Subcutaneous adipose tissue (tissue), 4 donors: ENCODE results near the gene ADAD1. TPM values are rescaled to one million over a fixed set of nuclear protein-coding genes. Genes with fewer than 3 reads are reported as not detected.

Experiments
- total RNA-seq, 4 donors: library from RNA; depleted of rRNA; stranded (reverse); fragments of >200 nt; gene quantifications; one replicate each; pipeline ENCODE4 v1.1.0, GENCODE V29; 2016
- TF ChIP-seq, protein P1 (sequence below): fragments of 450-650 bp; IDR thresholded peaks from one replicate; pipeline ENCODE4 v1.5.1; 2016; ENCODE audit warnings: low read depth, mild to moderate bottlenecking, control low read depth, antibody characterized with exemption, moderate library complexity

Gene ADAD1
- total RNA-seq, 4 donors from 2014 or later: 0.88 TPM; not detected in 3

DNA sequence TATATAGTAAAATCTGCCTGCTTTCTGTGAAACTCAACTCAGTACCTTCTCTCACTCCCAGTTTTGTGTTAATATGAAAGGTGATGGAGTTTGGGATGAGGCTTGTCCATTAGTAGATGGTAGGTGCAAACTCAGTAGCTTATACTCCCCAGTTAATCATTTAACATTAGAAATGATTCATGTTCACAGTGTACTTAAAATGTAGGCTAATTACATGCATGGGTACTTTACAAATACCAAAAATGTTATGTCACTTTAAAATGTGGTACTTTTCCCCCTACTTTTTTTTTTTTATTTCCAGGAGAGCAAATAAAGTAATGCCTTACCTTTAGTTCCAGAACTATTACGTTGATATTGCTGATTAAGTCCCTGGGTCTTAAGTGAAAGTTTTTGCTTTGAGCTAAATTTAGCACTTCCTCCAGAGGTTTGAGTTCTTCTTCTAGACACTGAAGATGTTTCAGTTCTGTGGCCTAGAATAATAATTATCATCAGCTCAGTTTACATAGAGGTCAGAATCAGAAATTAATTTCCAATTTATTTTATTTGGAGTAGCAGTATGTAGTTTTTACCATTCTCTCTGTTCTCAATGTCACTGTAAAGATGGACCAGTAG lies 74.7 kb downstream of the ADAD1 start:
- TF ChIP-seq, protein P1, sequence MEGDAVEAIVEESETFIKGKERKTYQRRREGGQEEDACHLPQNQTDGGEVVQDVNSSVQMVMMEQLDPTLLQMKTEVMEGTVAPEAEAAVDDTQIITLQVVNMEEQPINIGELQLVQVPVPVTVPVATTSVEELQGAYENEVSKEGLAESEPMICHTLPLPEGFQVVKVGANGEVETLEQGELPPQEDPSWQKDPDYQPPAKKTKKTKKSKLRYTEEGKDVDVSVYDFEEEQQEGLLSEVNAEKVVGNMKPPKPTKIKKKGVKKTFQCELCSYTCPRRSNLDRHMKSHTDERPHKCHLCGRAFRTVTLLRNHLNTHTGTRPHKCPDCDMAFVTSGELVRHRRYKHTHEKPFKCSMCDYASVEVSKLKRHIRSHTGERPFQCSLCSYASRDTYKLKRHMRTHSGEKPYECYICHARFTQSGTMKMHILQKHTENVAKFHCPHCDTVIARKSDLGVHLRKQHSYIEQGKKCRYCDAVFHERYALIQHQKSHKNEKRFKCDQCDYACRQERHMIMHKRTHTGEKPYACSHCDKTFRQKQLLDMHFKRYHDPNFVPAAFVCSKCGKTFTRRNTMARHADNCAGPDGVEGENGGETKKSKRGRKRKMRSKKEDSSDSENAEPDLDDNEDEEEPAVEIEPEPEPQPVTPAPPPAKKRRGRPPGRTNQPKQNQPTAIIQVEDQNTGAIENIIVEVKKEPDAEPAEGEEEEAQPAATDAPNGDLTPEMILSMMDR: no peak

DNA sequence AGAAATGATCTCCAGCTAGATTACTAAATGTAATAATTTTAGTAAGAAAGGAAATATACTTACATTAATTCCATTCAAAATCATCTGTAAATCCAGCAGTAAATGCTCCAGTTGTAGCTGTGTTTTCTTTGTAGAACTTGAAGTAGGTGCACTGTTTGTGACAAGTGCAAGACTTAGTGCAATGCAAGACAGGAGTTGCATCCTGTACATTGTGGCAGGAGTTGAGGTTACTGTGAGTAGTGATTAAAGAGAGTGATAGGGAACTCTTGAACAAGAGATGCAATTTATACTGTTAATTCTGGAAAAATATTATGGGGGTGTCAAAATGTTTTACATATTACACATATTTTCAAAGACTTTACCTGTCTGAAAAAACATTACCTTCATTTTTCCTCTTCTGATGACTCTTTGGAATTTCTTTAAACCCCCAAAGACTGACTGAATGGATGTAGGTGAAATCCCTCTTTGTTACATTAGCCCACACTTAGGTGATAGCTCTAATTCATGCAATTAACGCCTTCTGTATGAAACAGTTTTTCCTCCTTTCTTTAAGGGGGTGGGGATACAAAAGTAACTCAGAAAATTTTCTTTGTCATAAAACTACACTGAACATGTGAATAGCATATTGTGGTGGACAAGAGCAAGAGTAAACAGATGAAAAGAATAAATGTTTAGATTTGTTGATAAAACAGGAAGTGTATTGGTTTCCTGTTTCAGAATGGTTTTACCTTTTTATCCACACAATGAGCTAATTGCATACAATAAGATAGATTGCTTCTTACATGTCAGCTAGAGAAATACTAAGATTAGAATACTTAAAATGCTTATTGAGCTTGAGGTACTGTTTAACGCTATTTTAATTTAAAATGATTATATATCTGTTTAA lies 77.7 kb downstream of the ADAD1 start, which contains the start of gene IL2:
TSS of gene IL2 (minus strand) at position 495 of the 886 bp plus-strand sequence. CDS start at position 210, 285 bp downstream.
- TF ChIP-seq, protein P1: no peak

DNA sequence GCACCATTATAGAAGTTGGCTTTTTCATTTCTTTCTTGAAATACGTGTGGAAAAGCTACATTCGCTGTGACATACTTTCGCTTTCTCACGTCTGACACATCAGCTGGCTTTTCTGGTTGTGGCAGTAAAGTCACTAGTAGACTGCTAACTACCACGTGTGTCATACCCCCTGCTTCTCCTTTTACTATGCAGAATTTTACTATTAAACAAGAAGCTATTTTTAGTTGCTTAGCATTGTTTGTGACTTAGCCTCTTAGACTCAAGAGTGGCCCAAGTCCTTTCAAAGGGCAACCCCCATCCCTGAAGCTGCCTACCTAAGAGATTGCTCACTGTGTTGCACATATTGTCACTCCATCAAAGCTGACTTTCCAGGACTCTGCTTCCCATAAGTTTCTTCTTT lies 79.8 kb downstream of the ADAD1 start:
- TF ChIP-seq, protein P1: no peak

DNA sequence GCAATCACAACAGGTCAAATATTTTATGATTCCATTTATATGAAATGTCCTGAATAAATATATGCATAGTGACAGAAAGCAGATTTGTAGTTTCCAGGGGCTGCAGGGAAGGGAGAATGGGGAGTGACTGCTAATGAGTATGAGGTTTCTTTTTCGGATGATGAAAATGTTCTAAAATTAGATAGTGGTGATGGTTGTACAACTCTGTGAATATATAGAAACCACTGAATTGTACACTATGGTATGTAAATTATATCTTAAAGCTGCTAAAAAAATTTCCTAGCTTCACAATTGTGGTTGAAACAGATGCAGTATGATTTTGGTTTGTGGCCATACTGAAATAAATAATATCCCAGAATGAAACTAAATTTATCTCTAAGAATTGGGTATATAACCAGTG lies 90.6 kb downstream of the ADAD1 start:
- TF ChIP-seq, protein P1: no peak

DNA sequence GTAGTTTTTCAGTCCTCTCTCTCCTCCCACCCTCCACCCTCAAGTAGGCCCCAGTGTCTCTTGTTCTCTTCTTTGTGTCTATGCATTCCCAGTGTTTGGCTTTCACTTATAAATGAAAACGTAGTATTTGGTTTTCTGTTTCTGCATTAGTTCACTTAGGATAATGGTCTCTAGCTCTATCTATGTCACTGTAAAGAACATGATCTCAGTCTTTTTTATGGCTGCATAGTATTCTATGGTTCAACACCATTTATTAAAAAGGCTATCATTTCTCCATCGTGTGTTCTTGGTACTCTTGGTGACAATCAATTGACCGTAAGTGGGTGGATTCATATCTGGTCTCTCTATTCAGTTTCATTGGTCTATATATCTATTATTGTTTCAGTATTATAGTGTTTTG lies 96.4 kb downstream of the ADAD1 start:
- TF ChIP-seq, protein P1: no peak

DNA sequence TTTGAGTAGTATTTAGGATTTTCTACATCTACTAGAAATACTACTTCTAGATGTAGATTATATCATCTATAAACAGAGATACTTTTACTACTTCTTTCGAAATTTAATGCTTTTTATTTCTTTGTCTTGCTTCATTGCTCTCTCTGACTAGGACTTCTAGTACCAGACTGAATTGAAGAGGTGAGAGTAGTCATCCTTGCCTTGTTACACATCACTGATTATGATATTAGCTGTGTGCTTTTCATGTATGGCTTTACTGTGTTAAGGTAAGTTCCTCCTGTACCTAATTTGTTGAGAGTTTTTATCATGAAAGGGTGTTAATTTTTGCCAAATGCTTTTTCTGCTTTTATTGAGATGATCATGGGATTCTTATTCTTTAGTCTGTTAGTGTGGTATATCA lies 97.3 kb downstream of the ADAD1 start:
- TF ChIP-seq, protein P1: no peak

DNA sequence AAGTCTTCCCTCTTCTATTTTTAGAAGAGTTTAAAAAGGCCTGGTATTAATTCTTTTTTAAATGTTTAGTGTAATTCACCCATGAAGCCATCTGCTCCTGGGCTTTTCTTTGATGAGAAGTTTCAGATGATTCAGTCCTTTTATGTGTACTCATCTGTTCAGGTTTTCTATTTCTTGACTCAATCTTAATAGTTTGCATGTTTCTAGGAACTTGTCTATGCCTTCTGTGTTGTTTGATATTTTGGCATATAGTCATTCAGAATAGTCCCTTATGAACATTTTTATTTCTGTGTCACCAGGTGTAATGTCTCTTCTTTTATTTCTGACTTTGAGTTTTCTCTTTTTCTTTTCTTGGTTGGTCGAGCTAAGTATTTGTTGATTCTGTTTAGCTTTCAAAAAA lies 97.9 kb downstream of the ADAD1 start:
- TF ChIP-seq, protein P1: no peak
